Measurements from ENCODE around the gene ADARB1. TPM values are rescaled to one million over a fixed set of nuclear protein-coding genes. Genes with fewer than 3 reads are reported as not detected.
A peak's percentile ranks its signal among the peaks of the same experiment; 100 is the strongest.

The ADARB1 gene
- total RNA-seq, 5 donors from 2014 or later (not counting 1 experiment from before 2014, with no cell fraction given) = 39.7 to 50.3 (median 44.5) TPM

GRCh38 chr21:45113543-45113942, 39.2 kb downstream of the ADARB1 start:
- Mint-ChIP-seq H3K27ac (no peak overlapping the region), H3K4me1 (peaks cover 51 to 75% (median 69%) of the 10 kb centered on the region in 3 donors), H3K4me3 (no peak overlapping the region), H3K27me3 (no peaks in the 10 kb centered on the region), H3K36me3 (peaks cover 7% of the 10 kb centered on the region), H3K9me3 (no peaks in the 10 kb centered on the region)
- Histone ChIP-seq H3K27ac (ENCODE audit: low read length) (no peak overlapping the region), H3K4me3 (ENCODE audit: control insufficient read depth in 1 of 2, extremely low read depth in 1 of 2, low read length in 1 of 2) (no peak overlapping the region), H3K9me3 (no peaks in the 10 kb centered on the region), H3K4me1 (ENCODE audit: control insufficient read depth in 1 of 2, extremely low read depth in 1 of 2, insufficient read depth in 2 of 2, low read length in 2 of 2) (peaks cover 18 to 19% of the 10 kb centered on the region in 2 experiments), H3K27me3 (replicated peaks in 1 of 2; ENCODE audit: control insufficient read depth in 2 of 2, extremely low read depth in 1 of 2, insufficient read depth in 2 of 2, low read length in 1 of 2) (no peaks in the 10 kb centered on the region), H3K36me3 (ENCODE audit: control insufficient read depth in 2 of 2, extremely low read depth in 1 of 2, insufficient read depth in 1 of 2, low read length in 1 of 2) (no peaks in the 10 kb centered on the region)
- ChIA-PET CTCF (no interaction called here), POLR2A (no interaction called here)
- DNase-seq = no peak
- no peak for ATAC-seq (replicated peaks in 1 of 4)
- 95% methylated on average over 5 of the region's 6 CpGs for WGBS (ENCODE audit: insufficient coverage)

- no peaks in the 10 kb centered on the region for H3K27me3 Mint-ChIP-seq
- no peak overlapping the region for H3K4me3 ChIP-seq (ENCODE audit: control insufficient read depth in 1 of 2, extremely low read depth in 1 of 2, low read length in 1 of 2)
- no peaks in the 10 kb centered on the region for H3K27me3 ChIP-seq (replicated peaks in 1 of 2; ENCODE audit: control insufficient read depth in 2 of 2, extremely low read depth in 1 of 2, insufficient read depth in 2 of 2, low read length in 1 of 2)
- ATAC-seq (replicated peaks in 1 of 4) (no peak), DNase-seq (no peak)
- H3K9me3 ChIP-seq = no peaks in the 10 kb centered on the region
- H3K4me1 ChIP-seq (ENCODE audit: control insufficient read depth in 1 of 2, extremely low read depth in 1 of 2, insufficient read depth in 2 of 2, low read length in 2 of 2) = peaks cover 15 to 17% of the 10 kb centered on the region in 2 experiments
- CTCF ChIA-PET = no interaction called here
- no peak overlapping the region for H3K4me3 Mint-ChIP-seq
- H3K27ac Mint-ChIP-seq = no peak overlapping the region
- H3K36me3 ChIP-seq (ENCODE audit: control insufficient read depth in 2 of 2, extremely low read depth in 1 of 2, insufficient read depth in 1 of 2, low read length in 1 of 2) = no peaks in the 10 kb centered on the region
- POLR2A ChIA-PET = no interaction called here
- no peak overlapping the region for H3K27ac ChIP-seq (ENCODE audit: low read length)
- 80% methylated on average over 2 of the region's 5 CpGs for WGBS (ENCODE audit: insufficient coverage)
- H3K4me1 Mint-ChIP-seq = peaks cover 48 to 74% (median 64%) of the 10 kb centered on the region in 3 donors
- no peaks in the 10 kb centered on the region for H3K9me3 Mint-ChIP-seq
- peaks cover 10% of the 10 kb centered on the region for H3K36me3 Mint-ChIP-seq
Observed at GRCh38 chr21:45114072-45114471, 39.7 kb downstream of the ADARB1 start.

GRCh38 chr21:45114475-45114874, 40.1 kb downstream of the ADARB1 start:
- Histone ChIP-seq H3K27me3 (replicated peaks in 1 of 2; ENCODE audit: control insufficient read depth in 2 of 2, extremely low read depth in 1 of 2, insufficient read depth in 2 of 2, low read length in 1 of 2) (no peaks in the 10 kb centered on the region), H3K4me1 (ENCODE audit: control insufficient read depth in 1 of 2, extremely low read depth in 1 of 2, insufficient read depth in 2 of 2, low read length in 2 of 2) (peaks cover 11 to 13% of the 10 kb centered on the region in 2 experiments), H3K36me3 (ENCODE audit: control insufficient read depth in 2 of 2, extremely low read depth in 1 of 2, insufficient read depth in 1 of 2, low read length in 1 of 2) (no peaks in the 10 kb centered on the region), H3K27ac (ENCODE audit: low read length) (no peak overlapping the region), H3K4me3 (ENCODE audit: control insufficient read depth in 1 of 2, extremely low read depth in 1 of 2, low read length in 1 of 2) (no peak overlapping the region), H3K9me3 (no peaks in the 10 kb centered on the region)
- H3K36me3 Mint-ChIP-seq = peaks cover 10% of the 10 kb centered on the region
- no peak for ATAC-seq (replicated peaks in 1 of 4)
- POLR2A ChIA-PET = no interaction called here
- no peak overlapping the region for H3K27ac Mint-ChIP-seq
- no peak overlapping the region for H3K4me3 Mint-ChIP-seq
- H3K4me1 Mint-ChIP-seq = peaks cover 46 to 70% (median 60%) of the 10 kb centered on the region in 3 donors
- no peaks in the 10 kb centered on the region for H3K9me3 Mint-ChIP-seq
- DNase-seq = no peak
- 95% methylated on average over 2 of the region's 5 CpGs for WGBS (ENCODE audit: insufficient coverage)
- no peaks in the 10 kb centered on the region for H3K27me3 Mint-ChIP-seq
- CTCF ChIA-PET = interaction anchor here in 1 of 2 donors (0.6 kb wide), 1 partner anchor 129 kb away, joined by 3 read pairs; no protein-coding TSS in a partner anchor

GRCh38 chr21:45115141-45115540, 40.8 kb downstream of the ADARB1 start:
- H3K4me1 Mint-ChIP-seq = peaks cover 39 to 63% (median 53%) of the 10 kb centered on the region in 3 donors
- ChIA-PET CTCF (interaction anchor here in 1 of 2 donors (0.6 kb wide), 1 partner anchor 128 kb away, joined by 3 read pairs; no protein-coding TSS in a partner anchor), POLR2A (no interaction called here)
- ATAC-seq (replicated peaks in 1 of 4) (no peak), DNase-seq (no peak)
- no peaks in the 10 kb centered on the region for H3K9me3 Mint-ChIP-seq
- no peak overlapping the region for H3K27ac Mint-ChIP-seq
- no peak overlapping the region for H3K27ac ChIP-seq (ENCODE audit: low read length)
- H3K36me3 Mint-ChIP-seq = peaks cover 10% of the 10 kb centered on the region
- no peak overlapping the region for H3K4me3 ChIP-seq (ENCODE audit: control insufficient read depth in 1 of 2, extremely low read depth in 1 of 2, low read length in 1 of 2)
- H3K4me3 Mint-ChIP-seq = no peak overlapping the region
- 100% methylated on average over 5 of the region's 5 CpGs for WGBS (ENCODE audit: insufficient coverage)
- H3K27me3 ChIP-seq (replicated peaks in 1 of 2; ENCODE audit: control insufficient read depth in 2 of 2, extremely low read depth in 1 of 2, insufficient read depth in 2 of 2, low read length in 1 of 2) = no peaks in the 10 kb centered on the region
- H3K9me3 ChIP-seq = no peaks in the 10 kb centered on the region
- H3K4me1 ChIP-seq (ENCODE audit: control insufficient read depth in 1 of 2, extremely low read depth in 1 of 2, insufficient read depth in 2 of 2, low read length in 2 of 2) = peaks cover 7% of the 10 kb centered on the region in 2 experiments
- no peaks in the 10 kb centered on the region for H3K36me3 ChIP-seq (ENCODE audit: control insufficient read depth in 2 of 2, extremely low read depth in 1 of 2, insufficient read depth in 1 of 2, low read length in 1 of 2)
- no peaks in the 10 kb centered on the region for H3K27me3 Mint-ChIP-seq

- Histone ChIP-seq H3K27me3 (replicated peaks in 1 of 2; ENCODE audit: control insufficient read depth in 2 of 2, extremely low read depth in 1 of 2, insufficient read depth in 2 of 2, low read length in 1 of 2) (no peaks in the 10 kb centered on the region), H3K4me1 (ENCODE audit: control insufficient read depth in 1 of 2, extremely low read depth in 1 of 2, insufficient read depth in 2 of 2, low read length in 2 of 2) (peaks cover 0 to under 1% of the 10 kb centered on the region in 2 experiments), H3K36me3 (ENCODE audit: control insufficient read depth in 2 of 2, extremely low read depth in 1 of 2, insufficient read depth in 1 of 2, low read length in 1 of 2) (no peaks in the 10 kb centered on the region), H3K27ac (ENCODE audit: low read length) (no peak overlapping the region), H3K9me3 (no peaks in the 10 kb centered on the region), H3K4me3 (ENCODE audit: control insufficient read depth in 1 of 2, extremely low read depth in 1 of 2, low read length in 1 of 2) (no peak overlapping the region)
- ATAC-seq (replicated peaks in 1 of 4) (no peak), DNase-seq (no peak)
- Mint-ChIP-seq H3K9me3 (no peaks in the 10 kb centered on the region), H3K27ac (peak overlapping the region in 1 of 2 donors; percentile 49), H3K4me3 (no peak overlapping the region), H3K27me3 (no peaks in the 10 kb centered on the region), H3K36me3 (peaks cover 18% of the 10 kb centered on the region), H3K4me1 (peaks cover 37 to 59% (median 46%) of the 10 kb centered on the region in 3 donors)
- ChIA-PET POLR2A (no interaction called here), CTCF (interaction anchor here in 1 of 2 donors (1.4 kb wide), 1 partner anchor 10 kb away, joined by 5 read pairs; no protein-coding TSS in a partner anchor)
- no CpG with 5 or more reads among the region's 6 CpGs for WGBS (ENCODE audit: insufficient coverage)
Observed at GRCh38 chr21:45116066-45116465, 41.7 kb downstream of the ADARB1 start.

GRCh38 chr21:45117314-45117713, 42.9 kb downstream of the ADARB1 start:
- Mint-ChIP-seq H3K36me3 (peaks cover 26% of the 10 kb centered on the region), H3K27ac (no peak overlapping the region), H3K4me1 (peaks cover 34 to 54% (median 41%) of the 10 kb centered on the region in 3 donors), H3K27me3 (no peaks in the 10 kb centered on the region), H3K4me3 (no peak overlapping the region), H3K9me3 (no peaks in the 10 kb centered on the region)
- DNase-seq (peak in 1 of 35 experiments; percentile 34), ATAC-seq (replicated peaks in 1 of 4) (peak in 1 of 4 experiments; percentile 74)
- POLR2A ChIA-PET = no interaction called here
- Histone ChIP-seq H3K4me1 (ENCODE audit: control insufficient read depth in 1 of 2, extremely low read depth in 1 of 2, insufficient read depth in 2 of 2, low read length in 2 of 2) (no peaks in the 10 kb centered on the region), H3K36me3 (ENCODE audit: control insufficient read depth in 2 of 2, extremely low read depth in 1 of 2, insufficient read depth in 1 of 2, low read length in 1 of 2) (no peaks in the 10 kb centered on the region), H3K4me3 (ENCODE audit: control insufficient read depth in 1 of 2, extremely low read depth in 1 of 2, low read length in 1 of 2) (no peak overlapping the region), H3K9me3 (no peaks in the 10 kb centered on the region), H3K27ac (ENCODE audit: low read length) (no peak overlapping the region), H3K27me3 (replicated peaks in 1 of 2; ENCODE audit: control insufficient read depth in 2 of 2, extremely low read depth in 1 of 2, insufficient read depth in 2 of 2, low read length in 1 of 2) (no peaks in the 10 kb centered on the region)
- CTCF ChIA-PET = interaction anchor here in 1 of 2 donors (0.8 to 1.4 kb wide), 2 partner anchors 8 to 11 kb away, joined by 4 to 5 read pairs; no protein-coding TSS in a partner anchor
- 100% methylated on average over 1 of the region's 6 CpGs for WGBS (ENCODE audit: insufficient coverage)

Measured in T-cell (primary cell).